ENCODE results near the gene GPR149. TPM values are rescaled to one million over a fixed set of nuclear protein-coding genes. Genes with fewer than 3 reads are reported as not detected.
"Not testable (repeated sequence)": the region's sequence is repeated elsewhere in the genome, so short reads cannot be mapped to it uniquely, and the experiment has no call there.

GPR149 gene, protein sequence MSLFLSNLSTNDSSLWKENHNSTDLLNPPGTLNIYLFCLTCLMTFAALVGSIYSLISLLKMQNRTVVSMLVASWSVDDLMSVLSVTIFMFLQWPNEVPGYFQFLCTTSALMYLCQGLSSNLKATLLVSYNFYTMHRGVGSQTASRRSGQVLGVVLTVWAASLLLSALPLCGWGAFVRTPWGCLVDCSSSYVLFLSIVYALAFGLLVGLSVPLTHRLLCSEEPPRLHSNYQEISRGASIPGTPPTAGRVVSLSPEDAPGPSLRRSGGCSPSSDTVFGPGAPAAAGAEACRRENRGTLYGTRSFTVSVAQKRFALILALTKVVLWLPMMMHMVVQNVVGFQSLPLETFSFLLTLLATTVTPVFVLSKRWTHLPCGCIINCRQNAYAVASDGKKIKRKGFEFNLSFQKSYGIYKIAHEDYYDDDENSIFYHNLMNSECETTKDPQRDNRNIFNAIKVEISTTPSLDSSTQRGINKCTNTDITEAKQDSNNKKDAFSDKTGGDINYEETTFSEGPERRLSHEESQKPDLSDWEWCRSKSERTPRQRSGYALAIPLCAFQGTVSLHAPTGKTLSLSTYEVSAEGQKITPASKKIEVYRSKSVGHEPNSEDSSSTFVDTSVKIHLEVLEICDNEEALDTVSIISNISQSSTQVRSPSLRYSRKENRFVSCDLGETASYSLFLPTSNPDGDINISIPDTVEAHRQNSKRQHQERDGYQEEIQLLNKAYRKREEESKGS
- not detected for total RNA-seq

DNA sequence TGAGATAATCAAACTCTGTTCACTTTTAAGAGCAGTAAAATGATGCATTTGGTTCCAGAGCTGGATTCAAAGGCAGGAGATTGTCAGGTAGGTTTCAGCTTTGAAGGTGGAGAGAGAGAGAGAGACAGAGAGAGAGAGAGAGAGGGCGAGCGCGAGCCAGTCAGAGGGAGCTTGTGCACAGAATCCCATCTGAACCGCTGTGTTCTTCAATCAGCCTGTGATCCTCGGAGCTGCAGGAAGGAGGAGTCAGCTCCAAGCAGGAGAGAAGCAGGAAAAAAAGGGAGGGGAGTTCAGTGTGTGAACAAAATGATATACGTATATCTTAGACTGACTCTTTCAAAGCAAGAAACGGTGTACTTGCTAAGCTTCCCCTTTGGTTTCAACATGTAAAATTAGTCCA lies at the start of gene GPR149:
Gene GPR149, minus strand, starts transcription at position 177 of the 400 bp plus-strand sequence. CDS start 575 bp downstream, outside the sequence.
- ChIA-PET CTCF (no interaction called here), POLR2A (no interaction called here)
- H3K27me3 Mint-ChIP-seq (ENCODE audit: low read depth): peaks cover 37% of the 10 kb centered on the region

GRCh38 chr3:154473769-154474168 lies 43.8 kb upstream of the GPR149 start:
- ChIA-PET CTCF (no interaction called here), POLR2A (no interaction called here)
- H3K4me1 Mint-ChIP-seq (ENCODE audit: low read depth): no peaks in the 10 kb centered on the region
- no peak for ATAC-seq
- H3K27me3 Mint-ChIP-seq (ENCODE audit: low read depth): no peaks in the 10 kb centered on the region
- H3K36me3 Mint-ChIP-seq (ENCODE audit: low read depth): no peaks in the 10 kb centered on the region
- no peak for DNase-seq
- H3K4me3 Mint-ChIP-seq: no peak overlapping the region
- H3K9me3 Mint-ChIP-seq (ENCODE audit: insufficient read depth): no peaks in the 10 kb centered on the region
- H3K27ac Mint-ChIP-seq: no peak overlapping the region

More for the DNA sequence above, at the start of gene GPR149:
- no peaks in the 10 kb centered on the region for H3K9me3 Mint-ChIP-seq (ENCODE audit: insufficient read depth)
- H3K27ac Mint-ChIP-seq: no peak within 1 kb of the TSS
- H3K4me3 Mint-ChIP-seq: no peak within 1 kb of the TSS
- ATAC-seq (no peak), DNase-seq (no peak)
- no peaks in the 10 kb centered on the region for H3K36me3 Mint-ChIP-seq (ENCODE audit: low read depth)
- no peaks in the 10 kb centered on the region for H3K4me1 Mint-ChIP-seq (ENCODE audit: low read depth)

- ATAC-seq: no peak
- Mint-ChIP-seq H3K27ac (no peak overlapping the region), H3K27me3 (ENCODE audit: low read depth) (no peaks in the 10 kb centered on the region), H3K36me3 (ENCODE audit: low read depth) (no peaks in the 10 kb centered on the region), H3K9me3 (ENCODE audit: insufficient read depth) (no peaks in the 10 kb centered on the region), H3K4me1 (ENCODE audit: low read depth) (no peaks in the 10 kb centered on the region), H3K4me3 (no peak overlapping the region)
- POLR2A ChIA-PET: no interaction called here
- no peak for DNase-seq
- CTCF ChIA-PET: no interaction called here
Observed at GRCh38 chr3:154469585-154469984, 39.6 kb upstream of the GPR149 start.

- Mint-ChIP-seq H3K4me3 (no peak overlapping the region), H3K27ac (no peak overlapping the region), H3K36me3 (ENCODE audit: low read depth) (no peaks in the 10 kb centered on the region), H3K9me3 (ENCODE audit: insufficient read depth) (no peaks in the 10 kb centered on the region), H3K4me1 (ENCODE audit: low read depth) (no peaks in the 10 kb centered on the region), H3K27me3 (ENCODE audit: low read depth) (no peaks in the 10 kb centered on the region)
- no peak for ATAC-seq
- POLR2A ChIA-PET: no interaction called here
- CTCF ChIA-PET: no interaction called here
- no peak for DNase-seq
Observed at GRCh38 chr3:154464440-154465190, 34.6 kb upstream of the GPR149 start.

DNA sequence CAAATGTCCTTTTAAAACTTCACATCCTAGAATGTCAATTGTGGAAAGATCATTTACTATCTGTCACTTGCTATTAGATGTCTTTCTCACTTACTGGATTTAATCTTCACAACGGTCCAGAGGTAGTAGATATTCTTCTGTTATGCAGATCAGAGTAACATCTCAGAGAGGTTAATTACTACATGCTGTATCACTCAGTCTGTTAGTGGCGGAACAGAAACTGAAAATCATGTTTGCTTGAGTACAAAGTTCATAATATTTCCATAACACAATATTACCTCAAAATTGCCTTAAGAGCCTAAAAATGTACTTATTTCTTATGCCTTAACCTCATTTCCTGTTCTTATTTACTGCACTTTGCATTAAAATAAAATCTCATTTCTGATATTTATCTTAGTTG lies 28.6 kb upstream of the GPR149 start:
- Mint-ChIP-seq H3K27me3 (ENCODE audit: low read depth) (no peaks in the 10 kb centered on the region), H3K36me3 (ENCODE audit: low read depth) (no peaks in the 10 kb centered on the region), H3K4me1 (ENCODE audit: low read depth) (no peaks in the 10 kb centered on the region), H3K27ac (no peak overlapping the region), H3K9me3 (ENCODE audit: insufficient read depth) (peaks cover 3% of the 10 kb centered on the region), H3K4me3 (no peak overlapping the region)
- POLR2A ChIA-PET: no interaction called here
- CTCF ChIA-PET: no interaction called here
- no peak for DNase-seq
- no peak for ATAC-seq

DNA sequence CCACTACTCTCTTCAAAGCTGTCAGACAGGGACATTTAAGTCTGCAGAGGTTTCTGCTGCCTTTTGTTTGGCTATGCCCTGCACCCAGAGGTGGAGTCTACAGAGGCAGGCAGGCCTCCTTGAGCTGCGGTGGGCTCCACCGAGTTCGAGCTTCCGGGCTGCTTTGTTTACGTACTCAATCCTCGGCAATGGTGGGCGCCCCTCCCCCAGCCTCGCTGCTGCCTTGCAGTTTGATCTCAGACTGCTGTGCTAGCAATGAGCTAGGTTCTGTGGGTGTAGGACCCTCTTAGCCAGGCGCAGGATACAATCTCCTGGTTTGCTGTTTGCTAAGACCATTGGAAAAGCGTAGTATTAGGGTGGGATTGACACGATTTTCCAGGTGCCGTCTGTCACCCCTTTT lies 9.1 kb upstream of the GPR149 start:
- H3K27me3 Mint-ChIP-seq (ENCODE audit: low read depth); H3K4me3 Mint-ChIP-seq; H3K4me1 Mint-ChIP-seq (ENCODE audit: low read depth); DNase-seq; H3K27ac Mint-ChIP-seq; POLR2A ChIA-PET; H3K36me3 Mint-ChIP-seq (ENCODE audit: low read depth); CTCF ChIA-PET; ATAC-seq; H3K9me3 Mint-ChIP-seq (ENCODE audit: insufficient read depth): not testable (repeated sequence)

DNA sequence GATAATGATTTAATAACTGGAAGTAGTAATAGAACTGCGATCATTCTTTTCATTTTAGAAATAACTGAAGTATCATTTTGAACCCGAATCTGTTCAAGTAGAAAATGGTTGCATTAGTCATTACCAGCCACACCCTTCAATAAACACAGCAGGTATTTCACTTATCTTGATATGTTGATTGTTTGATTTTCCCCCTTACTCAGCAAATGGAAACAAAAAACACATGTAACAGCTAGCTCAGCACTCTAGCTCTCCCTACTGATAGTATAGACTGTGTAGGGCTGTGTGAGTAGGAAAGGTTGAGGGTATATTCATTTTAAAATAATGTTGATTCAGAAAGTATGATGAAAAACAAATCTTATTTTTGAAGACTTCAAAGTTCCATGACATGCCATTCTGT lies 1.1 kb upstream of the GPR149 start:
- Mint-ChIP-seq H3K27me3 (ENCODE audit: low read depth) (peaks cover 35% of the 10 kb centered on the region), H3K9me3 (ENCODE audit: insufficient read depth) (no peaks in the 10 kb centered on the region), H3K36me3 (ENCODE audit: low read depth) (no peaks in the 10 kb centered on the region), H3K4me1 (ENCODE audit: low read depth) (no peaks in the 10 kb centered on the region), H3K27ac (no peak overlapping the region), H3K4me3 (no peak overlapping the region)
- ATAC-seq (no peak), DNase-seq (no peak)
- ChIA-PET CTCF (no interaction called here), POLR2A (no interaction called here)

DNA sequence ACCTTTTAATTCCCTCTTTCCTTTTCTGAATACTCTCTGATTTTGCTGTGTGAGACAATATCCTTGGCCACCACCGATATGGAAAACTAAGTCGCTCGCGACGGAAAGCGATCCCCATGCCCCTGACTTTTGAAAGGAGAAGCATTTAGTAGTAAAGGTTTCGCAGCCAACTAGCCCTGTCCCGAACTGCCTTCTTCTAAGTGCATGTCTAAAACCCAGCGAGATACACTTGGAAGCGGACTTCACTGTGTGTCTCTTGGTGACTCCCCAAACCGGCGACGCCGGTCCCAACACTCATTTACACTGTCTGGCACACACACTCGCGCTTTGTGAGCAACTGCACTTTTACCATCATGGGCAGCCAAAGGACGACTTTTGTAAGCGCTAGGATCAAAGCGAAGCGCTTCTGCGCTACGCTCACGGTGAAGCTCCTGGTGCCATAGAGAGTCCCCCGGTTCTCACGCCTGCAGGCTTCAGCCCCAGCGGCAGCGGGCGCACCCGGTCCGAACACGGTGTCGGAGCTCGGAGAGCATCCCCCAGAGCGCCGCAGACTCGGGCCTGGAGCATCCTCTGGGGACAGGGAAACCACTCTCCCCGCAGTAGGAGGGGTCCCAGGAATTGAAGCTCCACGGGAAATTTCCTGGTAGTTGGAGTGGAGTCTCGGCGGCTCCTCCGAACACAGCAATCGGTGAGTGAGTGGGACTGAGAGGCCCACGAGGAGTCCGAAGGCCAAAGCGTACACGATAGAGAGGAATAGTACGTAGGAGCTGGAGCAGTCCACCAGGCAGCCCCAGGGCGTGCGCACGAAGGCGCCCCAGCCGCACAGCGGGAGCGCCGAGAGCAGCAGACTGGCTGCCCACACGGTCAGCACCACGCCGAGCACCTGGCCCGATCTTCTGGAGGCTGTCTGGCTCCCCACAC lies 1.4 kb downstream of the GPR149 start:
- no peaks in the 10 kb centered on the region for H3K4me1 Mint-ChIP-seq (ENCODE audit: low read depth)
- DNase-seq: no peak
- no peak overlapping the region for H3K27ac Mint-ChIP-seq
- H3K4me3 Mint-ChIP-seq: no peak overlapping the region
- ChIA-PET CTCF (no interaction called here), POLR2A (no interaction called here)
- no peaks in the 10 kb centered on the region for H3K36me3 Mint-ChIP-seq (ENCODE audit: low read depth)
- H3K9me3 Mint-ChIP-seq (ENCODE audit: insufficient read depth): no peaks in the 10 kb centered on the region
- peaks cover 37% of the 10 kb centered on the region for H3K27me3 Mint-ChIP-seq (ENCODE audit: low read depth)
- ATAC-seq: no peak

DNA sequence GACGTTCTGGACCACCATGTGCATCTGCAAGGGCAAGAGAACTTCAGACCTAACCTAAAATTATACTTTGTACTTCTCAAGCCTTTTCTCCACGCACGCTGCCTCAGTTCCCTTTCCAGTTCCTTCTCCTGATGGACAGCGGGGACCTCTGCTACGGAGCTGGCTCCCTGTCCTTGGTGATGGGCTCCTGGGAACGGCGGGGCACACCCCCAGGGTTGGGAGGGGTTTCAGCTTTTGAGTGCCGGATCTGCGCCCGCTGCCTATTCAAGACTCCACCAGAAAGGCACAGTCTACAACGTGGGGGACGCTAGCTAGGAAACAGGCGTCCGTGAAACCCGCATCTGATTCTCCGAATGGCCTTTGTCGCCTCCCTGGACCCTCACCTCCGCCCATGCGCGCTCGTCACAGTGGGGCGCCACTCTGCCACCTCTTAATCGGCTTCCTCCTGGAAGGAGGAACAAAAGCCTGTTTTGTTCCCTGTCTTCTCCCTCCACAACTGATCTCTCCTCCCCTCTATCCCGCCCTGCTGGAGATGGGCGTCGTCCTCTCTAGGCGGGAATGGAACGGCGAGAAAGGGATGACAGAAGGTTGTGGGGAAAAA lies 2.2 kb downstream of the GPR149 start:
- no peaks in the 10 kb centered on the region for H3K36me3 Mint-ChIP-seq (ENCODE audit: low read depth)
- no peak for ATAC-seq
- no peak overlapping the region for H3K4me3 Mint-ChIP-seq
- POLR2A ChIA-PET: no interaction called here
- no peaks in the 10 kb centered on the region for H3K9me3 Mint-ChIP-seq (ENCODE audit: insufficient read depth)
- no peak overlapping the region for H3K27ac Mint-ChIP-seq
- H3K27me3 Mint-ChIP-seq (ENCODE audit: low read depth): peaks cover 37% of the 10 kb centered on the region
- no peaks in the 10 kb centered on the region for H3K4me1 Mint-ChIP-seq (ENCODE audit: low read depth)
- CTCF ChIA-PET: no interaction called here
- no peak for DNase-seq

GRCh38 chr3:154422694-154423093 lies 7.3 kb downstream of the GPR149 start:
- Mint-ChIP-seq H3K4me1 (ENCODE audit: low read depth) (no peaks in the 10 kb centered on the region), H3K9me3 (ENCODE audit: insufficient read depth) (no peaks in the 10 kb centered on the region), H3K4me3 (no peak overlapping the region), H3K27ac (no peak overlapping the region), H3K36me3 (ENCODE audit: low read depth) (no peaks in the 10 kb centered on the region), H3K27me3 (ENCODE audit: low read depth) (peaks cover 14% of the 10 kb centered on the region)
- DNase-seq (no peak), ATAC-seq (no peak)
- ChIA-PET POLR2A (no interaction called here), CTCF (no interaction called here)

GRCh38 chr3:154421083-154421482 lies 8.9 kb downstream of the GPR149 start:
- ChIA-PET POLR2A (no interaction called here), CTCF (no interaction called here)
- no peaks in the 10 kb centered on the region for H3K9me3 Mint-ChIP-seq (ENCODE audit: insufficient read depth)
- ATAC-seq (no peak), DNase-seq (peak; percentile 27)
- no peak overlapping the region for H3K27ac Mint-ChIP-seq
- peaks cover 2% of the 10 kb centered on the region for H3K27me3 Mint-ChIP-seq (ENCODE audit: low read depth)
- no peaks in the 10 kb centered on the region for H3K36me3 Mint-ChIP-seq (ENCODE audit: low read depth)
- no peaks in the 10 kb centered on the region for H3K4me1 Mint-ChIP-seq (ENCODE audit: low read depth)
- no peak overlapping the region for H3K4me3 Mint-ChIP-seq
